Adipose tissue (tissue), 3 donors: ENCODE data around the gene NDOR1. TPM values are rescaled to one million over a fixed set of nuclear protein-coding genes. Genes with fewer than 3 reads are reported as not detected.
"Not testable (repeated sequence)": the region's sequence is repeated elsewhere in the genome, so short reads cannot be mapped to it uniquely, and the experiment has no call there.

Experiments used
- H3K27ac ChIP-seq: one replicate; pipeline ENCODE4 v1.5.1; 2013; ENCODE audit warnings: low read depth, low read length
- WGBS, 3 donors: extraction: QIAGEN DNeasy Blood & Tissue Kit; methylation state at CpG; one replicate each; pipeline ENCODE4 v1.1.7; 2013; 5-methylcytosine and 5-hydroxymethylcytosine counted together
- polyA plus RNA-seq, 3 donors: library from polyadenylated mRNA; stranded (reverse); fragments of 200-250 nt; gene quantifications; one replicate each; pipeline ENCODE4 v1.2.3, GENCODE V29; 2013
- donor health status: healthy with polysubstance abuse.
- donor health status: Bipolar disorder and iron deficiency.
- donor health status: healthy.

Gene NDOR1
- polyA plus RNA-seq, 3 donors: 4.9 to 8.4 (median 8.2) TPM

GRCh38 chr9:137234055-137234697, 28.7 kb downstream of the NDOR1 start:
- no peak overlapping the region for H3K27ac ChIP-seq
- 47 to 54% (median 49%) methylated on average over 32 to 40 of the region's 40 CpGs for WGBS, 3 donors

- H3K27ac ChIP-seq: no peak overlapping the region
These were observed 29.4 kb downstream of the NDOR1 start for GRCh38 chr9:137234758-137235423.

GRCh38 chr9:137235424-137236237, 30.1 kb downstream of the NDOR1 start:
- WGBS, 3 donors: 61 to 67% (median 66%) methylated on average over 28 to 35 of the region's 35 CpGs
- H3K27ac ChIP-seq: no peak overlapping the region

More at GRCh38 chr9:137234758-137235423, 29.4 kb downstream of the NDOR1 start:
- WGBS, 3 donors: 65 to 82% (median 72%) methylated on average over 17 to 18 of the region's 18 CpGs

GRCh38 chr9:137236238-137236935, 30.9 kb downstream of the NDOR1 start:
- H3K27ac ChIP-seq: no peak overlapping the region
- WGBS, 3 donors: 8 to 10% (median 9%) methylated on average over 30 to 31 of the region's 31 CpGs

GRCh38 chr9:137236936-137237421, 31.5 kb downstream of the NDOR1 start:
- 31 to 37% (median 37%) methylated on average over 11 of the region's 11 CpGs for WGBS, 3 donors
- no peak overlapping the region for H3K27ac ChIP-seq

- no peak overlapping the region for H3K27ac ChIP-seq
- 60 to 81% (median 80%) methylated on average over 13 of the region's 13 CpGs for WGBS, 3 donors
These were observed 32.5 kb downstream of the NDOR1 start for GRCh38 chr9:137237759-137238726.

GRCh38 chr9:137239541-137240200, 34.2 kb downstream of the NDOR1 start:
- 42 to 52% (median 48%) methylated on average over 23 to 27 of the region's 27 CpGs for WGBS, 3 donors
- not testable (repeated sequence) for H3K27ac ChIP-seq

GRCh38 chr9:137240318-137240840, 34.9 kb downstream of the NDOR1 start:
- peak overlapping the region; percentile 5 for H3K27ac ChIP-seq
- 0 to 1% (median 0%) methylated on average over 53 to 58 of the region's 58 CpGs for WGBS, 3 donors

GRCh38 chr9:137240841-137241489, 35.5 kb downstream of the NDOR1 start, which contains the start of gene TUBB4B:
Gene TUBB4B, plus strand, starts transcription at chr9:137241287. Its CDS starts 74 bp downstream, at chr9:137241361.
- H3K27ac ChIP-seq: peak within 1 kb of the TSS; percentile 52
- WGBS, 3 donors: 0 to 1% (median 1%) methylated on average over 54 to 67 of the region's 67 CpGs

- H3K27ac ChIP-seq: peak overlapping the region; percentile 52
- WGBS, 3 donors: 1 to 2% (median 2%) methylated on average over 47 to 81 of the region's 83 CpGs
These were observed 36.2 kb downstream of the NDOR1 start for GRCh38 chr9:137241490-137242268.

- 43 to 83% (median 73%) methylated on average over 36 of the region's 36 CpGs for WGBS, 3 donors
- H3K27ac ChIP-seq: peak overlapping the region; percentile 52
These were observed 37.0 kb downstream of the NDOR1 start for GRCh38 chr9:137242269-137243203.

- H3K27ac ChIP-seq: not testable (repeated sequence)
- 66 to 94% (median 91%) methylated on average over 15 to 18 of the region's 18 CpGs for WGBS, 3 donors
These were observed 37.7 kb downstream of the NDOR1 start for GRCh38 chr9:137243266-137243625.

GRCh38 chr9:137243626-137244485, 38.4 kb downstream of the NDOR1 start:
- 56 to 71% (median 68%) methylated on average over 15 of the region's 15 CpGs for WGBS, 3 donors
- no peak overlapping the region for H3K27ac ChIP-seq
